Mesothelial cell of epicardium (in vitro differentiated cells): ENCODE data around the gene PTPN21. TPM values are rescaled to one million over a fixed set of nuclear protein-coding genes. Genes with fewer than 3 reads are reported as not detected.
A peak's percentile ranks its signal among the peaks of the same experiment; 100 is the strongest.

Experiments
- DNase-seq, 2 experiments: peaks; one replicate each; pipeline ENCODE4 v3.0.0; 2021; ENCODE audit warnings: low spot score in 2 of 2; ENCODE audit not compliant: unreplicated experiment in 2 of 2
- H3K27ac Mint-ChIP-seq: 2 replicates; pipeline ENCODE4 v1.8.0; 2021; ENCODE audit warnings: mixed read lengths
- H3K27me3 Mint-ChIP-seq: 2 replicates; pipeline ENCODE4 v1.8.0; 2021; ENCODE audit warnings: low read depth, mixed read lengths
- H3K36me3 Mint-ChIP-seq: 2 replicates; pipeline ENCODE4 v1.8.0; 2021; ENCODE audit warnings: mixed read lengths
- H3K4me1 Mint-ChIP-seq: 2 replicates; pipeline ENCODE4 v1.8.0; 2021; ENCODE audit warnings: mixed read lengths
- H3K4me3 Mint-ChIP-seq: 2 replicates; pipeline ENCODE4 v1.8.0; 2021; ENCODE audit warnings: mild to moderate bottlenecking, moderate library complexity, mixed read lengths
- H3K9me3 Mint-ChIP-seq: 2 replicates; pipeline ENCODE4 v1.8.0; 2021; ENCODE audit warnings: mixed read lengths
- total RNA-seq: library from RNA; stranded (reverse); gene quantifications from 3 replicates; pipeline ENCODE4 v1.2.1, GENCODE V29; 2021
- TF ChIP-seq, protein P1 (sequence below): fragments of 200-600 bp; sonication (generic); IDR thresholded peaks from one replicate; pipeline ENCODE4 v1.5.0; 2021; ENCODE audit warnings: antibody characterized with exemption; ENCODE audit not compliant: unreplicated experiment

PTPN21 gene
- total RNA-seq, 1 donor from 2014 or later = 34.0 TPM

DNA sequence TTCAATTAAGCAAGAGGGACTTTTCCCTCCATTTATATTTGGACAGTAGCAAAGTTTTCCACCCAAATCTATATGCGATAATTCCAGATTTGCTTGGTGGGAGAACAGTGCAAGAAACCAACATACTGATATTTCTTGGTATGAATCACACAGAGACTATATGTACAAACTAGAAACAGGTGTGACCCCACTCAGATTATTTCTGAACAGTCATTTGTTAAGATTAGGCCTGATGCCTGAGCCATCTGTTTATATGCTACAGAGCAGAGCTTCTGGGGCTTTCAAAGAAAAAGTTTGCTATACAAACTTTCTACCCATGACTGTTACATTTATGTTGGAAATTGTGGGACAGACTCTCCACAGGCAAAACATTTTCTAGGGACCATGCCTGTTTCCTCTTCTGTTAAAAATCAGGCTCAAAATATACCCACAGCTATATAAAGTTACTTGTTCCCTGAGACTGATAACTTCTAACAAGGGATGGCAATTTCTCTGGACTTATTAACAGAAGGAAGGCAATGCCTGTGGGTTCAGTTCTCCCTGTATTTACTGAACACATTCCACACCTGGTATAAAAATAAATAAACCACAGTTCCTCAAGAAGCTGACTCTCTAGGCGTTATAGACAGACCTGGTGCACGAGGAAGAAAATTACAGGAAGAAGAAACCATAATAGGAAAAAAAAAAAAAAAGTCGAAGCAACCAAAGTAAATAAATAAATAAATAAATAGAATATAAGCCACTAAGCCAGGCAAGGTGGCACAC, 8.0 kb downstream of the PTPN21 start:
- H3K27ac Mint-ChIP-seq = peak overlapping the region; percentile 50
- no peak overlapping the region for H3K4me3 Mint-ChIP-seq

DNA sequence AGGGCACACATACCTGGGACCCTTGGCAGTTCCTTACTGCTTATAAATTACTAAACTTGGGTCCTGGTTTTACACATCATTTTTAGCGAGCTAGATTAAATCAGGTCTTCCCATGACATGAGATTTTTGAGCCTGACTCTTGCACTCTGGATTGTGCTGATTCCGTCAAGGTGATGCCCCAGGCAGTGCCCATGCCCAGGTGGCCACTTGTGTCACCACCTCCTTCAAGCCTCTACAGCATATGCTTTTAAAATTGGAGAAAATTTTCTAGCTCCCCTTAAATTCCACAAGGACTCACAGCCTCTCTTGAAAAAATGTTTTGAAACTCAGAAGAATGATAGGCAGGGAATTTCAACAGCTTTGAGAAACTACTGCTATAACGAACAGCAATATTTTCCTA, 9.6 kb downstream of the PTPN21 start:
- no peak for DNase-seq
- no peaks in the 10 kb centered on the region for H3K9me3 Mint-ChIP-seq
- no peak overlapping the region for H3K27ac Mint-ChIP-seq
- TF ChIP-seq, protein P1, sequence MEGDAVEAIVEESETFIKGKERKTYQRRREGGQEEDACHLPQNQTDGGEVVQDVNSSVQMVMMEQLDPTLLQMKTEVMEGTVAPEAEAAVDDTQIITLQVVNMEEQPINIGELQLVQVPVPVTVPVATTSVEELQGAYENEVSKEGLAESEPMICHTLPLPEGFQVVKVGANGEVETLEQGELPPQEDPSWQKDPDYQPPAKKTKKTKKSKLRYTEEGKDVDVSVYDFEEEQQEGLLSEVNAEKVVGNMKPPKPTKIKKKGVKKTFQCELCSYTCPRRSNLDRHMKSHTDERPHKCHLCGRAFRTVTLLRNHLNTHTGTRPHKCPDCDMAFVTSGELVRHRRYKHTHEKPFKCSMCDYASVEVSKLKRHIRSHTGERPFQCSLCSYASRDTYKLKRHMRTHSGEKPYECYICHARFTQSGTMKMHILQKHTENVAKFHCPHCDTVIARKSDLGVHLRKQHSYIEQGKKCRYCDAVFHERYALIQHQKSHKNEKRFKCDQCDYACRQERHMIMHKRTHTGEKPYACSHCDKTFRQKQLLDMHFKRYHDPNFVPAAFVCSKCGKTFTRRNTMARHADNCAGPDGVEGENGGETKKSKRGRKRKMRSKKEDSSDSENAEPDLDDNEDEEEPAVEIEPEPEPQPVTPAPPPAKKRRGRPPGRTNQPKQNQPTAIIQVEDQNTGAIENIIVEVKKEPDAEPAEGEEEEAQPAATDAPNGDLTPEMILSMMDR = no peak
- no peaks in the 10 kb centered on the region for H3K27me3 Mint-ChIP-seq
- H3K4me1 Mint-ChIP-seq = peaks cover 13% of the 10 kb centered on the region
- peaks cover 11% of the 10 kb centered on the region for H3K36me3 Mint-ChIP-seq
- no peak overlapping the region for H3K4me3 Mint-ChIP-seq

More for the DNA sequence above, 8.0 kb downstream of the PTPN21 start:
- DNase-seq = no peak
- no peaks in the 10 kb centered on the region for H3K9me3 Mint-ChIP-seq
- peaks cover 13% of the 10 kb centered on the region for H3K4me1 Mint-ChIP-seq
- no peaks in the 10 kb centered on the region for H3K27me3 Mint-ChIP-seq
- TF ChIP-seq, protein P1 = no peak
- H3K36me3 Mint-ChIP-seq = peaks cover 11% of the 10 kb centered on the region

DNA sequence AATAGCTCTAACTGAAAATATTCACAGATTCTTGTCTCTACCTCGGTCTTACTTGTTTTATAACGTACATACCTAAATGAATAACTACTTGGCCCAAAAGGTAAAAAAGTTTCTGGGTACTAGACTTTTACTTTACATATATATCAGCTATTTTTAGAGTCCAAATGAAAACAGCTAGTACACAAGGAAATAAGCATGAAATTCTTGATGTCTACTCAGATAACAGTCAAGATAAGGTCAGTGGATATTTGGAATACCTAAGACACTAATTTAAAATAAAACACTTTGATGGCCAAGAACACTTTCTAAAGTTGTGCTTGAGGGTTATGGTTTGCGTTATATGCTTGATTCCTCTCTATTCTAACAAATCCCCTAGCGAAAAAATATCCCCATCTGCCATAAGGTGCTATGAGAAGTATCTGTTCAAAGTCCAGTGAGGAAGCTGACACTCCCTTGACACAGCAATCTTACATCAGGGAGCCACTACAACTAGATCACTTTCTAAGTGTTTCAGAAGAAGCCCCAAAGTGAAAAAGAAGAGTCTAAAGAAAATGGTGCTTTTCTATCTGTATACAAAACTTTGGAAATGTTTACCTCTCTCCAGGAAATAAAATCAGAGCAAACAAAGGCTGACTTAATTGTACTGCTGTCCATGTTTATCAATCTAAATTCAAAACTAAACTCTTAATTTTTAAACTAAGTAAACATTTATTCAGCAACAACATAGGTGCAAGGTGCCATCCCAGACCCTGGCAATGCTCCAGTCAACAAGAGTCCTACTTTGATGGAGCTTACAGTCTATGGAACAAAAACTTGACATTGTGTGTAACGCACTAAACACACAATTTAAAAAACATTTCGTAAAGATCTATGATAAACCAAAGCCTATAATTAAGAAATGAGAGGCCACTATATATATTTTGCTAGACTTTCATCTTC, 11.7 kb downstream of the PTPN21 start:
- Mint-ChIP-seq H3K27me3 (no peaks in the 10 kb centered on the region), H3K27ac (peak overlapping the region; percentile 86), H3K9me3 (no peaks in the 10 kb centered on the region), H3K4me1 (peaks cover 15% of the 10 kb centered on the region), H3K4me3 (no peak overlapping the region), H3K36me3 (peaks cover 10% of the 10 kb centered on the region)
- DNase-seq = no peak
- TF ChIP-seq, protein P1 = no peak

DNA sequence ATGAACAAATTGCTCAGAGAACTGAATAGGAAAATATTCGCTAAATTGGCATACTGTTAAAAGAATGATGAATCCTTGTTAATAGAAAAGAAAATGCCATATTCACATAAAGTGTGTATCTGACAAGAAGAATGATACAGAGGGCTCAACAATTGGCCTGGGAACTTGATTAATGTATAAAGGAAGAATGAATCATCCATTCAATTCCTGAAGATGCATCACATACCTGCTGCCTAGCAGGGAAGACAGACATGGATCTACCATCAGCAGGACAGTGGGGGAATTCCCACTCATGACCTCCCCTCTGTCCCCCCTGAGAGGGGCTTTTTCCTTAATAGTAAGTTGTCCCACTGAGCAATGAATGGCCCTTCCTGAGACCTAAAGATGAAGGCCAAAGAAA, 13.5 kb downstream of the PTPN21 start:
- DNase-seq = no peak
- no peak overlapping the region for H3K27ac Mint-ChIP-seq
- TF ChIP-seq, protein P1 = no peak
- peaks cover 8% of the 10 kb centered on the region for H3K36me3 Mint-ChIP-seq
- no peaks in the 10 kb centered on the region for H3K27me3 Mint-ChIP-seq
- H3K4me1 Mint-ChIP-seq = peaks cover 24% of the 10 kb centered on the region
- no peaks in the 10 kb centered on the region for H3K9me3 Mint-ChIP-seq
- no peak overlapping the region for H3K4me3 Mint-ChIP-seq

DNA sequence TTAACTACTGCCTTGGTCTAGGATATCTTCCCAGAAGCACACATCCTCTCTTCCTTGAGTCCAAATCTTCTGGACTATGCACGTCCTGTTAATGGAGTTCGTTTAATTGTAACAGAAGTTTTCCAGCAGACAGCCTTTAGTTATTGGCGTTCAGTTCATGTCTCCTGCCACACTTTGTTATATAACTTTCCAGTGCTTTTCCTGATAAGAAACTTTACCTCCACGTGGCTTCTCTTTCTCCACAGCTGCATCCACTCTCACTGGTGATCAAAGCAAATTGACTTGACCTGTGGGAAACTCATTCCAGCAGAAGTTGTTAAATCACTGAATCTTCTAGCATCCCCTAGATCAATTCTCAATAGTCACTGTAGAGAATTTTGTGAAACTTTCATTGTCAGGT, 19.0 kb downstream of the PTPN21 start:
- Mint-ChIP-seq H3K27ac (peak overlapping the region; percentile 62), H3K4me1 (peaks cover 18% of the 10 kb centered on the region), H3K9me3 (peaks cover 7% of the 10 kb centered on the region), H3K4me3 (no peak overlapping the region), H3K36me3 (peaks cover 24% of the 10 kb centered on the region), H3K27me3 (no peaks in the 10 kb centered on the region)
- TF ChIP-seq, protein P1 = no peak
- DNase-seq = no peak
